GM12872 (cell line): ENCODE results near the gene TYMP.

ENCODE experiments used
- TF ChIP-seq, protein P1 (sequence below): IDR thresholded peaks from 3 replicates; pipeline ENCODE4 v1.5.1; 2011; ENCODE audit warnings: low read depth, mild to moderate bottlenecking, low read length, moderate library complexity; ENCODE audit not compliant: insufficient read depth

Gene TYMP

DNA sequence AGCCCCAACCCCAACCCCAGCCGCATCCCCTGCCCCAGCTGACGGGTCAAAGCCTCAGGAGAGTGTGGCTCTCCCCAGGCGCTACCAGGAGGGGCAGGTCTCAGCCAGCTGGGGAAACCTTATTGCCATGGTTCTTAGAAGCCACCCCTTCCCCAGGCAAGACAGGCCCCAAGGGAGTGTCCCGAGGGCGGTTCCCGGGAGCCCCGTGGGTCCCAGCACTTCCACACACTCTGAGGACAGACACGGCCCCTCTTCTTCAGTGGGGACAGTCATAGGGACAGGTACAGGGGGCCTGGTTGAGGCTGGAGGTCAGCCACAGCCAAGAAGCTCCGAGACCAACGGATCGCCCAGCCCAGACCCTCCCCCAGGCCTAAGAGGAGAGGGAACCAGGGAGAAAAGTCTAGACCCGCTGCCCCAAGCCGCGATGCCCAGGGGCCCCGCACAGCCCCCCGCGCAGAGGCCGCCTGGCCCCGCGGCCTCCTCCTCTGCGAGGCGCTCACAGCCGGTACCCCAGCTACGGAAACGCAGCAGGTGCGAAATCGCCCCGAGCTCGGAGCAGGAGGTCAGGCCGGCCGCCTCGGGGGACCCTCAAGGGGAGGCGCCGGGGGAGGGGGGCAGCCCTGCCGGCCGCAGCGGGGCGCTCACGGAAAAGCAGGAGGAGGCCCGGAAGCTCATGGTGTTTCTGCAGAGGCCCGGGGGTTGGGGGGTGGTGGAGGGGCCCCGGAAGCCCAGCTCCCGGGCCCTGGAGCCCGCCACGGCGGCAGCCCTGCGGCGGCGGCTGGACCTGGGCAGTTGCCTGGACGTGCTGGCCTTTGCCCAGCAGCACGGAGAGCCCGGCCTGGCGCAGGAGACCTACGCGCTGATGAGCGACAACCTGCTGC, 18.5 kb upstream of the TYMP start:
- TF ChIP-seq, protein P1, sequence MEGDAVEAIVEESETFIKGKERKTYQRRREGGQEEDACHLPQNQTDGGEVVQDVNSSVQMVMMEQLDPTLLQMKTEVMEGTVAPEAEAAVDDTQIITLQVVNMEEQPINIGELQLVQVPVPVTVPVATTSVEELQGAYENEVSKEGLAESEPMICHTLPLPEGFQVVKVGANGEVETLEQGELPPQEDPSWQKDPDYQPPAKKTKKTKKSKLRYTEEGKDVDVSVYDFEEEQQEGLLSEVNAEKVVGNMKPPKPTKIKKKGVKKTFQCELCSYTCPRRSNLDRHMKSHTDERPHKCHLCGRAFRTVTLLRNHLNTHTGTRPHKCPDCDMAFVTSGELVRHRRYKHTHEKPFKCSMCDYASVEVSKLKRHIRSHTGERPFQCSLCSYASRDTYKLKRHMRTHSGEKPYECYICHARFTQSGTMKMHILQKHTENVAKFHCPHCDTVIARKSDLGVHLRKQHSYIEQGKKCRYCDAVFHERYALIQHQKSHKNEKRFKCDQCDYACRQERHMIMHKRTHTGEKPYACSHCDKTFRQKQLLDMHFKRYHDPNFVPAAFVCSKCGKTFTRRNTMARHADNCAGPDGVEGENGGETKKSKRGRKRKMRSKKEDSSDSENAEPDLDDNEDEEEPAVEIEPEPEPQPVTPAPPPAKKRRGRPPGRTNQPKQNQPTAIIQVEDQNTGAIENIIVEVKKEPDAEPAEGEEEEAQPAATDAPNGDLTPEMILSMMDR: peak; percentile 32; the same call in 1 of the 3 replicates

DNA sequence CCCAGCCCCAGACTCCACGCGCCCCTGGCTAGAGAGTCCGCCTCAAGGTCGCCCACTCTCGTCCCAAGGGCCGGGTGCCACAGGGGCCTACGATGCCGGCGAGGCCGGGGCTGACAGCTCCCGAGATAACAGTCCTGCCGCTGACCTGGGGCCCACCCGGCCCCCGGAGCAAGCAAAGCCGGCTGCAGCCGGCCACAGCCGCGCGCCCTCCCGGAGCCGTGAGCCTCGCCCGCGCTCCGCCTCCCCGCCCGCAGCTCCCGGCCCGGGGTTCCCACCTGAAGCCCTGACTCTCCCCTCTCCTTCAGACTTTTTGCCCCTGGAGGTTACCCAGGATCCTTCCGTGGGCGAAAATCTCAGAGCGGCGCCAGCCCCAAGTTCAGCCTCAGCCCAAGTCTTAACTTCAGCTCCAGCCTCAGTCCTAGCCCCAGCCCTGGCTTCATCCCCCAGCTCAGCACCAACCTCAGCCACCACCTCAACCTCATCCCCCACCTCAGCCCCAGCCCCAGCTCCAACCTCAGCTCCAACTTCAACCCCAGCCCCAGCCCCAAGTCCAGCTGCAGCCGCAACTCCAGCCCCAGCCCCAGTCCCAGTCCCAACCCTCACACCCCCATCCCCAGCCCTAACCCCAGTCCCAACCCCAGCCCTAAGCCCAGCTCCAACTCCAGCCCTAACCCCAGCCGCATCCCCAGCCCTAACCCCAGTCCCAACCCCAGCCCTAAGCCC, 17.6 kb upstream of the TYMP start:
- TF ChIP-seq, protein P1: no peak

DNA sequence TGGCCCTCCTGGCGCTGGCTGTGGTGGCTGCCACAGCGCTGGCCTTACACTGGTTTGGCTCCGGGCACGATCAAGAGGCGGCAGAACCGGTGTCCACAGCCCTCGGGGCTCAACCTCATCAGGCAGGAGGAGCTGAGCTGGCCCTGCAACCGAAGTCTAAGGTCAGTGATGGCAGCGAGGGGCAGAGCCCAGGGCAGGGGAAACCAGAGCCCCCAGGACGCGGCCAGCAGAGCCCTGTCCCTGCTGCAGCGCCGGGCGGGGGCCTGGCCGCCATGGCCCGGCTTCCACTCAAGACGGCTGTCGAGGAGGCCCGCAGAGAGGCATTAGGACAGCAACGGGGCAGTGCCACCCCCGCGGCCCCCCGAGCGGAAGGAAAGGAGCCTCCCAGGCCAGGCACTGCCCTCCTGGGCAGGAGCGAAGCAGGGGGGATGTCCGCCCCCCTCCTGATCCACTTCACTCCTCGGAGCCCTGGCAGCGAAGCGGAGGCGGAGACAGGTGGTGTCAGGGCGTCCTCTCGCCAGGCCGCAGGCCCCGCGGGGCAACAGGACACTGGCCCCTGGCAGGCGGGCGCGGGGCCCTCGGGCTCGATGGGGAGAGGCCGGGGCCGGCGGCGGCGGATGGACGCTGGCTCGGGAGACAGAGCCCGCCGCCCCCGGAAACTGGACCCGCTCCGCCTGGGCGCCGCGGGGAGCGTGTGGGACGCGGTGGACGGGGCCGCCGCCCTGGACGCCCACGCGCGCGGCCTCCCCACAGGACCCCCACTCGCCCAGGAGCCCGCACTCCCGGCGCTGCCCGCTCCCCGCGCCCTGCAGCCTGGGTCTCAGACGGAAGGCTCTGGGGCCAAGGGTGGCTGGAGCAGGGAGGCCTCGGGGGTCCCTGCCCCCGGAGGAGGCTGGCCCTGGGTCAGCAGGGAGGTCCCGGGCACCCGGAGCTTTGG, 16.8 kb upstream of the TYMP start:
- TF ChIP-seq, protein P1: no peak

DNA sequence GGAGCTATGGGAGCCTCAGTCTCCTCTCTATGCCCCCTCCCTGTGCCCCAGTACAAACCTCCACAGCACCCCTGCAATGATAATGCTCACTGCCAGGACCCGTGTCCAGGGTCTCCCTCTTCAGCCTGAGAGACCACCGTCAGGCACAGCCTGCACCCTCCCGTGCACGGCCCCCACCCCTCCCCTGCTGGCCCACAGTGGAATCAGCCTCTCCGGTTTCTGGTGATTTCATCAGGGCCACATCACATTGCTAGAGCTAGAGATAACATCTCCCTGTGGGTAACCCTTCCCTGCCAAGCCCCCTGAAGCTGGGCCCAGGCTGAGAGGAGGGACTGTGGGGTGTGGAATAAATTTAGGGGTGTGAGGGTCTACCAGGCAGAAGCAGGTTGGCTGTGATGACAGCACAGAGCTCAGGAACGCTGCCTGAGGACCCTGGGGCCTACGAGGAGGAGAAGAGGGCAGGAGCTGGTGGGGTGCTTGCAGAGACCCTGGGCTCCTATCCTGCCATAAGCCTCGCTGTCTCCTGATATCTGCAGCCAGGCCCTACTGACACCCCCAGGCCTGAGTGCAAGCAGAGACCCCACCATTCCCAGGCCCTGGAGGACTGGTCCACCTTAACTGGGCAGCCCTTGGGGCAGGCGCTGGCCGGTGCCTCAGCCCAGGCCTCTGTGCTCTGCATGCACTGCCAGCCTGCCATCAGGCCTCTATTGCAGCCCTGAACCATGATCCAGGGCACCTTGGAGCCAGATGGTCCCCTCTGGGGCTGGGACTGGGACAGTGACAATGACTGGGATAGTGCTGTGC, 15.9 kb upstream of the TYMP start, which contains the start of gene KLHDC7B:
Gene KLHDC7B, plus strand, starts transcription at position 378 of the 804 bp plus-strand sequence. Its CDS starts 345 bp downstream, at position 723.
- TF ChIP-seq, protein P1: 0 out of 3 replicates have a peak, but pooled peaks have one; percentile 14

DNA sequence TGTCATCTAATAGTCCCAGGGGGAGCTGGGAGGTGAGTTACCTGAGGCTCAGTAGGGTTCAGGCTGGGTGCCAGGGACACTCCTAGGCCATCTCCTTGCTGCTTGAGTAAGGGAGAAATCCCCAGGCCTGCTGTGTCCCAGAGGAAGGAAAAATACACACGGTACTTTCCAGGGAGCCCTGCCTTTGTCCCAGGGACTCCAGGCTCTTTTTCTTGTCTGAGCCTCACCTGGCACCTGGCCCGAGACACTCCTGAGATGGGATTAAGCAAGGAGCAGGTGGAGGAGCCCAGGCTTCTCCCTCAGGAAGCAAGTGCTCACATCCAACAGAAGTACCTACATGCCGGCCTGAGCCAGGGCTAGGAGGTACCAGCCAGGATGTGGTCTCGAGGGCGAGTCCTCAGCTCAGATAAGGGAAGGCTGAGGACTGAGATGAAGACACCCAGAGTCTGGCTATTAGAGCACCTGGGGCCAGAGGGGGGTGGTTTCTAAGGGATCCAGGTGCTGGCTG, 15.0 kb upstream of the TYMP start:
- TF ChIP-seq, protein P1: no peak

DNA sequence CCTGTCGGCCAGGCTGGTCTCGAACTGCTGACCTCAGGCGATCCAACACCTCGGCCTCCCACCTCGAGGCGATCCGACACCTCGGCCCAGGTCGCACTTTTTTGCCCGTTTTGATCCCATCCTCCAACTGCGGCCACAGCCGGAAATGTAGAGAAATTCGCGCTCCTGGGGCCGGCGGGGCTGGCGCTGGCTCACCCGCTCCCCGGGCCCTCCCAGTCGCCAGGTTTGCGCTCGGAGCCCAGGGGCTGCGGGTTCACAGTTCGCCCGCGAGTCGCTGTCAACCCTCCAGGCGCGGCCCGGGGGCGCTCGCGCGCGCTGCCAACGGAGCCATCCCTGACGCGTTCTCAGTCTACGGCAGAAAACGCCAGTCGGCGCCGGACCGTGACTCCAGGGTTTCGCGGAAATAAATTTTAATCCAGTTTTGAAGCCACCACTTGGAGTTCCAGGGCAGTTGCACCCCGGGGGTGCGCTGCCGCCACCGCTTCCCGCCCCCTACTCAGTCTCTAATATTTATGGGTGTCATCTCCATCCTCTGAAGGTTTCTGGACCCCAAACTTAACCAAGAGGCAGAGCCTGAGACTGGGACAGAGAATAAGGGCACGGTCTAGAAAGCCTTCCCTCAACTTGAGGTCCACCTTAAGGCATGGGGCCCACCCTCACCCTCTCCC, 14.4 kb upstream of the TYMP start:
- TF ChIP-seq, protein P1: peak; percentile 72
